Ishikawa (cell line): ENCODE measurements around the gene SYCE3.

Experiments
- CEBPB ChIP-seq: IDR thresholded peaks from 2 replicates; pipeline ENCODE4 v1.6.1; 2012
- FOXM1 ChIP-seq: IDR thresholded peaks from 2 replicates; pipeline ENCODE4 v1.6.1; 2012; ENCODE audit warnings: low read depth, borderline replicate concordance
- YY1 ChIP-seq: IDR thresholded peaks from 2 replicates; pipeline ENCODE4 v1.6.1; 2012; ENCODE audit warnings: low read depth
- TF ChIP-seq, protein P1 (sequence below): IDR thresholded peaks from 2 replicates; pipeline ENCODE4 v1.6.1; 2012
- TF ChIP-seq, protein P2 (sequence below): IDR thresholded peaks from 2 replicates; pipeline ENCODE4 v1.6.1; 2012
- TF ChIP-seq, protein P3 (sequence below): IDR thresholded peaks from 2 replicates; pipeline ENCODE4 v1.6.1; 2012; ENCODE audit warnings: low read depth, mild to moderate bottlenecking

DNA sequence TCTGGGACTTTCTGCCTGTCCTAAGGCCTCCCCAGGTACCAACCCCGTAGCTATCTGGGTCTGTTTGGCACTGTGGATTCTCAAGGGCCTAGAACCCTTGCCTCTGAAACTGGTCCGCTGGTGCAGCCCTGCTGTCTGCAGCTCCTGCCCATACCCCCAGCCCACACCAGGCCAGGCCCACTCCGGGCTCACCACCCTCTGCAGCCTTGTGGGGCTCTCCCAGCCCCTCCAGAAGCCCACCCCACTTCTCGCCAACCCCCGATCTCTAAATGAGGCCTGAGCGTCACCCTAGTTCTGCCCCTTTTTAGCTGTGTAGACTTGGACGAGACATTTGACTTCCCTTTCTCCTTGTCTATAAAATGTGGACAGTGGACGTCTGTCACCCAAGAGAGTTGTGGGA, 12.3 kb downstream of the SYCE3 start:
- TF ChIP-seq CEBPB (no peak), YY1 (no peak), FOXM1 (no peak)
- TF ChIP-seq, protein P1, sequence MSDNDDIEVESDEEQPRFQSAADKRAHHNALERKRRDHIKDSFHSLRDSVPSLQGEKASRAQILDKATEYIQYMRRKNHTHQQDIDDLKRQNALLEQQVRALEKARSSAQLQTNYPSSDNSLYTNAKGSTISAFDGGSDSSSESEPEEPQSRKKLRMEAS, result no peak
- TF ChIP-seq, protein P2, sequence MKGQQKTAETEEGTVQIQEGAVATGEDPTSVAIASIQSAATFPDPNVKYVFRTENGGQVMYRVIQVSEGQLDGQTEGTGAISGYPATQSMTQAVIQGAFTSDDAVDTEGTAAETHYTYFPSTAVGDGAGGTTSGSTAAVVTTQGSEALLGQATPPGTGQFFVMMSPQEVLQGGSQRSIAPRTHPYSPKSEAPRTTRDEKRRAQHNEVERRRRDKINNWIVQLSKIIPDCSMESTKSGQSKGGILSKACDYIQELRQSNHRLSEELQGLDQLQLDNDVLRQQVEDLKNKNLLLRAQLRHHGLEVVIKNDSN, result no peak
- TF ChIP-seq, protein P3, sequence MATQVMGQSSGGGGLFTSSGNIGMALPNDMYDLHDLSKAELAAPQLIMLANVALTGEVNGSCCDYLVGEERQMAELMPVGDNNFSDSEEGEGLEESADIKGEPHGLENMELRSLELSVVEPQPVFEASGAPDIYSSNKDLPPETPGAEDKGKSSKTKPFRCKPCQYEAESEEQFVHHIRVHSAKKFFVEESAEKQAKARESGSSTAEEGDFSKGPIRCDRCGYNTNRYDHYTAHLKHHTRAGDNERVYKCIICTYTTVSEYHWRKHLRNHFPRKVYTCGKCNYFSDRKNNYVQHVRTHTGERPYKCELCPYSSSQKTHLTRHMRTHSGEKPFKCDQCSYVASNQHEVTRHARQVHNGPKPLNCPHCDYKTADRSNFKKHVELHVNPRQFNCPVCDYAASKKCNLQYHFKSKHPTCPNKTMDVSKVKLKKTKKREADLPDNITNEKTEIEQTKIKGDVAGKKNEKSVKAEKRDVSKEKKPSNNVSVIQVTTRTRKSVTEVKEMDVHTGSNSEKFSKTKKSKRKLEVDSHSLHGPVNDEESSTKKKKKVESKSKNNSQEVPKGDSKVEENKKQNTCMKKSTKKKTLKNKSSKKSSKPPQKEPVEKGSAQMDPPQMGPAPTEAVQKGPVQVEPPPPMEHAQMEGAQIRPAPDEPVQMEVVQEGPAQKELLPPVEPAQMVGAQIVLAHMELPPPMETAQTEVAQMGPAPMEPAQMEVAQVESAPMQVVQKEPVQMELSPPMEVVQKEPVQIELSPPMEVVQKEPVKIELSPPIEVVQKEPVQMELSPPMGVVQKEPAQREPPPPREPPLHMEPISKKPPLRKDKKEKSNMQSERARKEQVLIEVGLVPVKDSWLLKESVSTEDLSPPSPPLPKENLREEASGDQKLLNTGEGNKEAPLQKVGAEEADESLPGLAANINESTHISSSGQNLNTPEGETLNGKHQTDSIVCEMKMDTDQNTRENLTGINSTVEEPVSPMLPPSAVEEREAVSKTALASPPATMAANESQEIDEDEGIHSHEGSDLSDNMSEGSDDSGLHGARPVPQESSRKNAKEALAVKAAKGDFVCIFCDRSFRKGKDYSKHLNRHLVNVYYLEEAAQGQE, result no peak
